ENCODE results near the gene PTPRE.

PTPRE gene

GRCh38 chr10:127882801-127883459 is 24.0 kb upstream of the PTPRE start:
- DNase-seq (ENCODE audit: low read depth in 3 of 3): no peak

GRCh38 chr10:127883516-127883915 is 23.4 kb upstream of the PTPRE start:
- no peak for DNase-seq (ENCODE audit: low read depth in 3 of 3)

DNA sequence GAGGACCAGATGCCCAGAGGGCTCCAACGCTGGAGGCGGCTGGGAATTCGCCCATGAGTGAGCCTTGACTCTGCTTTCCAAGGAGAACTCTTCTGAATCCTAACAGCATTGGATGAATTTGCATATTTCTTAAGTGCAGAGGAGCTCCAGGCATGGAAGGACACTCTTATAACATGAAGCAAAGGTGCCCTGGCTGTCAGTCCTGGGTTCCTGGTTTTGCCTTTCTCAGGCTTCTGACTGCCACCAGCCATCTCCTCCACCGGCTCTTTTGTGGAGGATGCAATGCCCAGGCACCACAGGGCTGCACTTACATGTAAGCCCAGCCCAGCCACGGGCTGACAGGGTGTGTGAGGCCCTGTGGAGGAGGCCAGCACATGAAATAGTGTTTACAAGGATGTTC is 22.4 kb upstream of the PTPRE start:
- DNase-seq (ENCODE audit: low read depth in 3 of 3): no peak

- no peak for DNase-seq (ENCODE audit: low read depth in 3 of 3)
Measured at GRCh38 chr10:127886371-127887051, 20.4 kb upstream of the PTPRE start.

GRCh38 chr10:127887541-127888415 is 19.1 kb upstream of the PTPRE start:
- no peak for DNase-seq (ENCODE audit: low read depth in 3 of 3)

DNA sequence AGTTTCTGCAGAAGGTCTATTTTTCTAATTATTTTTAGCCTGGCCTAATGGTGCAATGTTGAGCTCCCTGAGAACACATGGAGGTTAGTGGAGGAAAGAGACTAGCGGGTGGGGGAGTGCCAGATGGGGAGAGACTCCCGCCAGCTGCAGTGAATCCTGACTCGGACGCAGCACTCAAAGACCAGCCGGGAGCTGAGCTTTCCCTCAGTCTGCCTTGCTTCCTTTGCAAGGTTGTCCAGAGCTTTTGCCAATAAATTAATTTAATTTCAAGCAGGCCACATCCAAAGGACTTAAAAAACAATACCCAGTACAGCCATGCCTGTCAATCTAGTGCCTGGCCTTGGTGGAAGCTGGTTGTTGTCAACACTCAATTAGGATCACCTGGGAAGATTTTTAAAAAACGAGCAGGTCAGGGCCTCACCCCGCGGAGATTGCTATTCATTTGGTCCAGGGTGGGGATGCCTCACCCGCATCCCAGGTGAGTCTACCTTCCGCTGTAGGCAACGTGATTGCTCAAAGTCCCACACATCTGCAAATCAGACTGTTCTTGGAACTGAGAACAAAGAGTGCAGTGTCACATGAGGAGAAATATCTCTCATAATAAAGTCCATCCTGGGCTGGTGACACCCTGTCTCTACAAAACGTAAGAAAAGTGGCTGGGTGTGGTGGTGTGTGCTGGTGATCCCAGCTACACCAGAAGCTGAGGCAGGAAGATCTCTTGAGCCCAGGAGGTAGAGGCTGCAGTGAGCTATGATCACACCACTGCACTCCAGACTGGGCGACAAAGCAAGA is 18.2 kb upstream of the PTPRE start:
- no peak for DNase-seq (ENCODE audit: low read depth in 3 of 3)

DNA sequence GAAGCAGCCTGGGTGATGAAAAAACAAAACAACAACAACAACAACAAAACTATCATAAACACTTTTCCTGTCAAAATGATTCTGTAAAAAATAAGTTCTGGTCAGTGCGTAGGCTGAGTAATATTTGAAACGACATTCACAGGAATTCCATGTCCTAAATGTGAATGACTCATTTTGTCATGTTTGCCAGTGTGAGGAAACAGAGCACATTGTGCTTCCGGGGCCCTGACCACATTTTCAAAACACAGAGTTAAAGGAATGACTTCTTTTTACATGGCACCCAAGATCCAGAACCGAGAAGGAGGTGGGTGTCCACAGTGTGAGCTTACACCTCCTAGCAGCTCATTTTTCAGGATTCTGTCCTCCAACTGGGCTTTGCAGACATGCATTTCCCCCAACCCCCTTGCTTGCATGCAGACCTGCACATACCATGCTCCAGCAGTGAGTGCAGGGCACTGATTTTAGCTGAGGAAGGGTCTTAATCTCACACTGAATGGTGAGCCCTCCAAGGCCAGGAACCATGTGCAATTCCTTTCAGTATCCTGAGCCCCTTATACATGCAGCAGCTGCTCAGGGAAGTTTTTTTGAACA is 17.2 kb upstream of the PTPRE start:
- DNase-seq (ENCODE audit: low read depth in 3 of 3): no peak

- DNase-seq (ENCODE audit: low read depth in 3 of 3): no peak
Measured at GRCh38 chr10:127890216-127890615, 16.7 kb upstream of the PTPRE start.

DNA sequence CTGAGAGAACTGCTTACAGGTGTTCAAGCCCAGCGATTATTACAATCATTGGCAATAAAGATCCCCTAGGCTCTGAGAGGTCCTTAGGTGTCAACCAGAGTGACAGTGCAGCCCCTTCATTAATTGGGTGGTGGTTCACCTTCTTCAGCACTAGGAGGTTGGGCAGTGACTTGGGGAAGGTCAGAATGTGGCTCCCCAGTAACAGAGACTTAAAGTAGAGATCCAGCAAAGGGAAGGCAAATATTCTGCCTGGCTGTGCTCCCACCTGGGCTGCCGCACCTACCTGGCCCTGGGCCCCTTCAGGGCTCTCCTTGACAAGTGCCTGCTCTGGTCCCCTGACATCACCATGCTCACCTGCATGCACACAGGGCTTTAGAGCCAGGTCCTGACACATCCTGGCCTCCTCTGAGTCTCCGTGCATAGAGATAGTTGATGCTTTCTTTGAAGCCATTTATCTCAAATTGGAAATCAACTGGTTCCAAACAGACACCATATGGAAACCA is 16.0 kb upstream of the PTPRE start:
- no peak for DNase-seq (ENCODE audit: low read depth in 3 of 3)

DNA sequence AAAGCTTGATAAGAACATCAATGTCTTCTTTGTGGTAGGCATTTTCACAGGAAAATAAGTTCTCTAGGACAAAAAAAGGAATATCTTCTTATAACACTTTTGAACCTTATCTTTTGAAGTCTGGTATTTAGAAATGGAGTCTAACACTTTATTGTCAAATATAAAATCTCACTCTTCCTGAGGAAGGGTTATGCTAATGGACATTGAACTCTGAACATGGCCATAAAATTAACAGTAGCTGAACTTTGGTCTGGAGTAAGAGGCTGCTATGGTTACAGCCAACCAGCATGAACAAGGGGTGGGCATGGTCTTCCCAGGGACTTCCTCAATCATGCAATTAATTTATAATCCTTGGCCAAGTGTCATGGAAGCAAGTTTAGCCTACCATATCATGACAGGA is 14.2 kb upstream of the PTPRE start, which contains the start of gene CLRN3:
Gene CLRN3, minus strand, starts transcription at position 199 of the 400 bp plus-strand sequence. Its CDS starts 157 bp downstream, at position 42.
- DNase-seq (ENCODE audit: low read depth in 3 of 3): no peak

- DNase-seq (ENCODE audit: low read depth in 3 of 3): no peak
Measured at GRCh38 chr10:127894146-127894545, 12.8 kb upstream of the PTPRE start.

DNA sequence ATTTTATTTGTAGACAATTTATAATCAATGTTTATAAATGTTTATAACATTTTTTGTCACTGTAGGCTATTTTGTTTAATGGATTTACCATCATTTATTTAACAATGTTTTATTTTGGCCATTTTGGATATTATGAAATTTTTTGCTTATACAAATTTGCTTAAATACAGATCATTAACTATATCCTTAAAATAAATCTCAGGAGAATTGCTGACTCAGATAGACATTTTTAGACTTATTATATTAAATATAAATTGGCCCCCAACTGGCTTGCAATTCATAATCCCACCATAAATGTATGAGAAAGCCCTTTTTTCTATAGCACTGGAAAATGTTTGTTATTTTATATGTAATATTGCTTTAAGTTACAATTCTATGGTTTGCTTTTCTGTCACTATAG is 10.3 kb upstream of the PTPRE start:
- no peak for DNase-seq (ENCODE audit: low read depth in 3 of 3)

DNA sequence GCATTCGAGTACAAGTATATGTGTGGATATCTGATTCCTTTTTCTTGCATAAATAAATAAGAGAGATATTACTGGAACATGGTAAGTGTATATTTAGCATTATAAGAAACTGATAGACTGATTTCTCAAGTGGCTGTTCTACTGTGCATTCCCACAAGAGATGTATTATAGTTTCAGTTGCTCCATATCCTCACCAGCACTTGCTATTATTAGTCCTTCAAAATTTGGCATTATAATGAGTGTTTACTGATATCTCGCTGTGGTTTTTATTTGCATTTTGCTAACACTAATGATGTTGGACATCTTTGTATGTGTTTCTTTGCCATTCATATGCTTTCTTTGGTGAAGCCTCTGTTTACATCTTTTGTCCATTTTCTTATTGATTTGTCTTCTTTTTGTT is 9.7 kb upstream of the PTPRE start:
- no peak for DNase-seq (ENCODE audit: low read depth in 3 of 3)

- DNase-seq (ENCODE audit: low read depth in 3 of 3): no peak
Measured at GRCh38 chr10:127899766-127900387, 7.0 kb upstream of the PTPRE start.

DNA sequence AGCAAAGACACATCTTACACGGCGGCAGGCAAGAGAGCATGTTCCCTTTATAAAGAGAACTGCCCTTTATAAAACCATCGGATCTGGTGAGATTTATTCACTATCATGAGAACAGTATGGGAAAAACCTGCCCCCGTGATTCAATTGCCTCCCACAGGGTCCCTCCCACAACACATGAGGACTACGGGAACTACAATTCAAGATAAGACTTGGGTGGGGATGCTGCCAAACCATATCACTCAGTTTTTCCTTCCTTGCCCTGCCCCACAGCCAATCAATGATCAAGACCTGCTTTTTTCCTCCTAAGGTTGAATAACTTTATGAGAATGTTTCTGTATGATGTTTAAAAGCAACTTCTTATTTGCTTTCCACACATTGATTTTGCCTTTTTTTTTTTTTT is 3.1 kb upstream of the PTPRE start:
- no peak for DNase-seq (ENCODE audit: low read depth in 3 of 3)

GRCh38 chr10:127904311-127905000 is 2.4 kb upstream of the PTPRE start:
- no peak for DNase-seq (ENCODE audit: low read depth in 3 of 3)

DNA sequence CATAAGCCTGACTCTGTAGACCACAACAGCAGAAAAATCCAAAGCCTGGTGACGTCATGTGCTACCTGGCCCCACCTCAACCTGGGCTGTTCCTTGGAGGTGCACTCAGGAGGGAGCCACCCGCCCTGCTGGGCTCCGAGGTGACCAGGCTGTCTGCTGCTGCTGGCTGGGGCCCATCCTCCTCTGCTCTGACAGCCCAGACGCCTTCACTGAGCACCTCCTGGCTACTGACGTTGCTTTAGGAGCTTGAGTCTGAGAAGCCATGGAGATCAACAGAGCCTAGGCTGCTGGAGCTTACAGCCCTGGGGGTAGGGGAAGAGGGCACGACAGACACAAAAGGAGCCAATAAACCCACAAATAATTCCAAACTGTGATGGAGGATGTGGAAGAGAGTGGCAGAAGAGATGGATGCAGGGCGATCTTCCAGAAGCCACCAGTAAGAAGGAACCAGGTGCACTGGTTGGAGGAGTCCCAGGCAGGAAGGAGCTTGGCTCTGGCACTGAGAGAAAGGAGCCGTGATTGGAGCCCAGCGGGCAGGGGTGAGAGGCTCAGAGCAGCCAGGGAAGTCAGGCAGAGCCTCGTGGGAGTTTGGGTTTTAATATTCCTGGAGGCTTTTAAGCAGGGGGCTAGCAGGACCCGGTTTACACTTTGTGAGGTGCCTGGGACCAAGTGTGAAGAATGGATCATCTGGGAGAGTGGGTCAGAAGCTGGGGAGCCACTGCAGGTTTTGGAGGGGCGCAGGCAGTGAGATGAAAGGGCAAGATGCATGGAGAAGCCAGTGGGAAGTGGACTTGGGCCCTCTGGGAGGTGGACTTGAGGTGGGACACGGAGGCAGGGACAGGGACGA is 1.7 kb upstream of the PTPRE start:
- no peak for DNase-seq (ENCODE audit: low read depth in 3 of 3)

- no peak for DNase-seq (ENCODE audit: low read depth in 3 of 3)
Measured at GRCh38 chr10:127905848-127906261, 1.0 kb upstream of the PTPRE start.
